Measurements from ENCODE around the gene FAP. TPM values are rescaled to one million over a fixed set of nuclear protein-coding genes. Genes with fewer than 3 reads are reported as not detected.

Gene FAP
- total RNA-seq, 1 donor from 2014 or later: not detected

DNA sequence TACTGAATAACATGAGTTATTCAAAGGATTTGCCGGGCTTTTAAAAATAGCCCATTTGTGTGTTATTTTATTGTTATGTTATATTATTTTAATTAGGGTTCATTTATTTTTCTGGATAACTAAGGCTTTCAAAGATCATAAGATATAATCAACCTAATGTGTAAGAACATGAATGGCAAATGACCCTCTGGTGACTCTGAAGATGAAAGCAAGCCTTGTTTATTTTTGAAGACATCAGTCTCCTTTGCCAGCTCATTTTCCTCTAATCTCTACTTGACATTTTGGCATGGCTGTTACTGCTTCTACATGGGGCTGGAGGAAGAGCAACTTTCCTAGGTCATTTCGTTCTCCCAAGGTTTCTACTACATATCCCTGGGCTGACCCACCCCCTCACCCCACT, 10.6 kb downstream of the FAP start:
- H3K4me1 Mint-ChIP-seq (ENCODE audit: low read depth): no peaks in the 10 kb centered on the region
- no peak overlapping the region for H3K4me3 Mint-ChIP-seq (ENCODE audit: low read depth)
- no peaks in the 10 kb centered on the region for H3K36me3 Mint-ChIP-seq (ENCODE audit: low read depth)
- DNase-seq (ENCODE audit: low spot score): no peak
- H3K9me3 Mint-ChIP-seq: no peaks in the 10 kb centered on the region
- intact Hi-C loops (cut with micrococcal nuclease): no loop called here
- H3K27ac Mint-ChIP-seq: no peak overlapping the region
- peaks cover 24% of the 10 kb centered on the region for H3K27me3 Mint-ChIP-seq (ENCODE audit: low read depth)

DNA sequence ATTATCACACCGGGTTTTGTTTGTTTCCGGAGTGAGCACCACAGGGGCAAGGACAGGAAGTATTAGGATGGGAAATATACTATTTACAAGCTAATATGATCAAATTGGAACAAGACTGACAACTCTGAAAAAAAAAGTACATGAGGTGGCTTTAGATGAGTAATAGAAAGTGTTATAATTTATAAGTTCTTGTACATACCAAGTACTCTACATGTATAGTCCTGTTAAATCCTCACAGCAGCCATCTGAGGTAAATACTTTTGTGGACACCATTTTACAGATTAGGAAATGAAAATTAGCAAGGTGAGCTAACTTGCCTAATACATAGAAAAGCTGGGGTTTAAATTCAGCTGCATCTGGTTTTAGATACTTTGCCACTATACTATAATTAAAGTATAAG, 11.2 kb downstream of the FAP start:
- Mint-ChIP-seq H3K27me3 (ENCODE audit: low read depth) (peaks cover 30% of the 10 kb centered on the region), H3K27ac (no peak overlapping the region), H3K4me1 (ENCODE audit: low read depth) (no peaks in the 10 kb centered on the region), H3K4me3 (ENCODE audit: low read depth) (no peak overlapping the region), H3K36me3 (ENCODE audit: low read depth) (no peaks in the 10 kb centered on the region), H3K9me3 (no peaks in the 10 kb centered on the region)
- no peak for DNase-seq (ENCODE audit: low spot score)
- intact Hi-C loops (cut with micrococcal nuclease): no loop called here

GRCh38 chr2:162230761-162231160, 12.5 kb downstream of the FAP start:
- intact Hi-C loops (cut with micrococcal nuclease): no loop called here
- peaks cover 30% of the 10 kb centered on the region for H3K27me3 Mint-ChIP-seq (ENCODE audit: low read depth)
- DNase-seq (ENCODE audit: low spot score): no peak
- H3K4me1 Mint-ChIP-seq (ENCODE audit: low read depth): no peaks in the 10 kb centered on the region
- no peaks in the 10 kb centered on the region for H3K9me3 Mint-ChIP-seq
- no peak overlapping the region for H3K4me3 Mint-ChIP-seq (ENCODE audit: low read depth)
- no peaks in the 10 kb centered on the region for H3K36me3 Mint-ChIP-seq (ENCODE audit: low read depth)
- no peak overlapping the region for H3K27ac Mint-ChIP-seq

DNA sequence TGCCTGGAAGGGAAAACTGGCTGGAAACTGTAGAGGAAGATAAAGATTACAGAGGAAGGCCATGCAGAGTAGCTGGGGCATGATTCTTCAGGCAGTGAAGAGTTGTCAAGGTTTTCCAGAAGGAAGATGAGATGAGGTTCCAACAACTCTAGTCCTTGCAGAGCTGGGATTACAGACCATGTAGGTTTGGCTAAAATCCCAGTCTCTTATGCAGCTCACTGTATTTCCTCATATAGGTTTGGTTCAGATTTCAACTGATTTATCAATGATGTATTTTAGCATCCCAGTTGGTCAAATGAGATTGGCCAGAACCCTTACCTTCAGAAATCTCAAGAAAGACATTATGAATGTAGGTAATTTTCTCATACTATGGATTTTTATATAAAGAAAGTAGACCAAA, 16.4 kb downstream of the FAP start:
- intact Hi-C loops (cut with micrococcal nuclease): no loop called here
- Mint-ChIP-seq H3K9me3 (no peaks in the 10 kb centered on the region), H3K4me3 (ENCODE audit: low read depth) (no peak overlapping the region), H3K36me3 (ENCODE audit: low read depth) (no peaks in the 10 kb centered on the region), H3K27me3 (ENCODE audit: low read depth) (peaks cover 36% of the 10 kb centered on the region), H3K27ac (no peak overlapping the region), H3K4me1 (ENCODE audit: low read depth) (no peaks in the 10 kb centered on the region)
- no peak for DNase-seq (ENCODE audit: low spot score)

GRCh38 chr2:162221064-162221463, 22.2 kb downstream of the FAP start:
- Mint-ChIP-seq H3K4me3 (ENCODE audit: low read depth) (no peak overlapping the region), H3K4me1 (ENCODE audit: low read depth) (no peaks in the 10 kb centered on the region), H3K9me3 (no peaks in the 10 kb centered on the region), H3K36me3 (ENCODE audit: low read depth) (no peaks in the 10 kb centered on the region), H3K27me3 (ENCODE audit: low read depth) (peaks cover 31% of the 10 kb centered on the region), H3K27ac (no peak overlapping the region)
- intact Hi-C loops (cut with micrococcal nuclease): loop anchor here (1.0 to 5.0 kb wide), 2 partner anchors 69 to 77 kb away; partner anchors contain the start of gene GCG
- peak; percentile 50 for DNase-seq (ENCODE audit: low spot score)

GRCh38 chr2:162220368-162220767, 22.9 kb downstream of the FAP start:
- Mint-ChIP-seq H3K27me3 (ENCODE audit: low read depth) (peaks cover 29% of the 10 kb centered on the region), H3K27ac (no peak overlapping the region), H3K9me3 (no peaks in the 10 kb centered on the region), H3K4me1 (ENCODE audit: low read depth) (no peaks in the 10 kb centered on the region), H3K36me3 (ENCODE audit: low read depth) (no peaks in the 10 kb centered on the region), H3K4me3 (ENCODE audit: low read depth) (no peak overlapping the region)
- DNase-seq (ENCODE audit: low spot score): no peak
- intact Hi-C loops (cut with micrococcal nuclease): loop anchor here (5.0 kb wide), 1 partner anchor 68 kb away; the partner anchor contains the start of gene GCG

GRCh38 chr2:162219426-162219825, 23.8 kb downstream of the FAP start:
- Mint-ChIP-seq H3K4me3 (ENCODE audit: low read depth) (no peak overlapping the region), H3K9me3 (no peaks in the 10 kb centered on the region)

DNA sequence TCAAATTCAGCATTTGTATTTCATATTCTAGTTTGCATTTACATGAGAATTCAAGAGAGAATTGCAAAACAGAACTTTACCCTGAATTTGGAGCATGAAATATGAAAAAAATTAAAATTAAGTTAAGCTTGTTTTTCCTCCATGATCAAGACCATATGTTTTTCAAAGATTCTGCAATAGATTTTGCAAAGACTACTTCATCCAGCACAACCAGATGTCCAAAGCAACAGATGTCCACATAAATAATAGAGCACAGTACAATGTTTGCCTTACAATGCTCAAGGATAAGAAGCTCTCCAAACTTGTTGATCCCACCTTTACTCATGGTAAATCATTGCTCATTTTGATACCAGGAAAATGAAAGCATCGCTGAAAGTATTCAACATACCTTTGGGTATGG, 25.6 kb downstream of the FAP start:
- intact Hi-C loops (cut with micrococcal nuclease): no loop called here

More at GRCh38 chr2:162219426-162219825, 23.8 kb downstream of the FAP start:
- intact Hi-C loops (cut with micrococcal nuclease): no loop called here
- no peak for DNase-seq (ENCODE audit: low spot score)
- H3K36me3 Mint-ChIP-seq (ENCODE audit: low read depth): no peaks in the 10 kb centered on the region
- no peak overlapping the region for H3K27ac Mint-ChIP-seq
- no peaks in the 10 kb centered on the region for H3K4me1 Mint-ChIP-seq (ENCODE audit: low read depth)
- H3K27me3 Mint-ChIP-seq (ENCODE audit: low read depth): peaks cover 24% of the 10 kb centered on the region

GRCh38 chr2:162215162-162215561, 28.1 kb downstream of the FAP start:
- Mint-ChIP-seq H3K4me1 (ENCODE audit: low read depth) (no peaks in the 10 kb centered on the region), H3K9me3 (no peaks in the 10 kb centered on the region), H3K27ac (no peak overlapping the region), H3K4me3 (ENCODE audit: low read depth) (no peak overlapping the region), H3K27me3 (ENCODE audit: low read depth) (peaks cover 24% of the 10 kb centered on the region), H3K36me3 (ENCODE audit: low read depth) (no peaks in the 10 kb centered on the region)
- intact Hi-C loops (cut with micrococcal nuclease): no loop called here
- no peak for DNase-seq (ENCODE audit: low spot score)

More for the DNA sequence above, 25.6 kb downstream of the FAP start:
- no peak overlapping the region for H3K4me3 Mint-ChIP-seq (ENCODE audit: low read depth)
- H3K27ac Mint-ChIP-seq: no peak overlapping the region
- DNase-seq (ENCODE audit: low spot score): no peak
- no peaks in the 10 kb centered on the region for H3K9me3 Mint-ChIP-seq
- peaks cover 24% of the 10 kb centered on the region for H3K27me3 Mint-ChIP-seq (ENCODE audit: low read depth)
- H3K36me3 Mint-ChIP-seq (ENCODE audit: low read depth): no peaks in the 10 kb centered on the region
- no peaks in the 10 kb centered on the region for H3K4me1 Mint-ChIP-seq (ENCODE audit: low read depth)

- no peak for DNase-seq (ENCODE audit: low spot score)
- no peak overlapping the region for H3K4me3 Mint-ChIP-seq (ENCODE audit: low read depth)
- no peaks in the 10 kb centered on the region for H3K4me1 Mint-ChIP-seq (ENCODE audit: low read depth)
- intact Hi-C loops (cut with micrococcal nuclease): no loop called here
- H3K9me3 Mint-ChIP-seq: no peaks in the 10 kb centered on the region
- no peak overlapping the region for H3K27ac Mint-ChIP-seq
- H3K27me3 Mint-ChIP-seq (ENCODE audit: low read depth): peaks cover 15% of the 10 kb centered on the region
- H3K36me3 Mint-ChIP-seq (ENCODE audit: low read depth): no peaks in the 10 kb centered on the region
Observed at GRCh38 chr2:162212366-162212765, 30.9 kb downstream of the FAP start.

DNA sequence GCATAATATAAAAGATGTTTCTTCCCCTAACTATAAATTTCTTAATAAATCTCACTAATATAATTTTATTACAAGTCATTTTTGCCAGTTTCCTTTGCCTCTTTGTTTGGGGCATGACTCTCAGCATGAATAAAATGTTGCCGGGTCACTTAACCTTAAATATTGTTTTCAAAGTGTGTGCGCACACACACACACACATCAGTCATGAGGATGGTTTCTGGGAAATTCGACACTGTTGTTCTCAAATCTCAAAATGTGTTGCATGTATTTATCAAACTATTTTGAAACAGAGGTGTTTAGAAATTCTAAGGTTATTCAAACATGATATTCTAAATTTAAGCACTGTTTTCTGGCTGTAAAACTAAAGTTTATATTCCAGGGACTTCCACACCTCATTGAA, 31.5 kb downstream of the FAP start:
- no peaks in the 10 kb centered on the region for H3K4me1 Mint-ChIP-seq (ENCODE audit: low read depth)
- no peak overlapping the region for H3K4me3 Mint-ChIP-seq (ENCODE audit: low read depth)
- no peaks in the 10 kb centered on the region for H3K9me3 Mint-ChIP-seq
- no peak for DNase-seq (ENCODE audit: low spot score)
- H3K27ac Mint-ChIP-seq: no peak overlapping the region
- intact Hi-C loops (cut with micrococcal nuclease): no loop called here
- no peaks in the 10 kb centered on the region for H3K36me3 Mint-ChIP-seq (ENCODE audit: low read depth)
- peaks cover 15% of the 10 kb centered on the region for H3K27me3 Mint-ChIP-seq (ENCODE audit: low read depth)

DNA sequence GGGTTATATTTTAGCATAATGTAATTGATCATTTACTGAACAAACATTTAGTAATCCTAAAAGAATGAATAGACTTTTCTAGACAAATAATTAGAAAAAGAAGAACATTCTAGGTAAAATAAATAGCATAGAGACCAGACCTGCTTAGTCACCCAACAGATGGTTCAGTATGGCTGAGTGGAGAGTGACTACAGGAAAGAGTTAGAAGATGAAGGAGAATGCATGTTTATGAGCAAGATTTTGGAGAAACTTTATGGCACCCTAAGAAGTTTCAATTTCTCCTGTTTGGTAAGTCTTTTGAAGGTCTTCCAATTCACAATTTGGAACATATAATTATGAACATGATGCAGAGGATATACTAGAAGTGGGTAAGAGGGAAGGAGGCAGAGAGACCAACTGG, 32.9 kb downstream of the FAP start:
- no peaks in the 10 kb centered on the region for H3K36me3 Mint-ChIP-seq (ENCODE audit: low read depth)
- H3K27ac Mint-ChIP-seq: no peak overlapping the region
- H3K4me1 Mint-ChIP-seq (ENCODE audit: low read depth): no peaks in the 10 kb centered on the region
- no peak overlapping the region for H3K4me3 Mint-ChIP-seq (ENCODE audit: low read depth)
- H3K9me3 Mint-ChIP-seq: no peaks in the 10 kb centered on the region
- no peak for DNase-seq (ENCODE audit: low spot score)
- H3K27me3 Mint-ChIP-seq (ENCODE audit: low read depth): peaks cover 13% of the 10 kb centered on the region
- intact Hi-C loops (cut with micrococcal nuclease): no loop called here

GRCh38 chr2:162202203-162202602, 41.0 kb downstream of the FAP start:
- DNase-seq (ENCODE audit: low spot score): no peak
- H3K9me3 Mint-ChIP-seq: no peaks in the 10 kb centered on the region
- no peaks in the 10 kb centered on the region for H3K4me1 Mint-ChIP-seq (ENCODE audit: low read depth)
- intact Hi-C loops (cut with micrococcal nuclease): no loop called here
- H3K27me3 Mint-ChIP-seq (ENCODE audit: low read depth): peaks cover 7% of the 10 kb centered on the region
- H3K27ac Mint-ChIP-seq: no peak overlapping the region
- H3K36me3 Mint-ChIP-seq (ENCODE audit: low read depth): no peaks in the 10 kb centered on the region
- no peak overlapping the region for H3K4me3 Mint-ChIP-seq (ENCODE audit: low read depth)

DNA sequence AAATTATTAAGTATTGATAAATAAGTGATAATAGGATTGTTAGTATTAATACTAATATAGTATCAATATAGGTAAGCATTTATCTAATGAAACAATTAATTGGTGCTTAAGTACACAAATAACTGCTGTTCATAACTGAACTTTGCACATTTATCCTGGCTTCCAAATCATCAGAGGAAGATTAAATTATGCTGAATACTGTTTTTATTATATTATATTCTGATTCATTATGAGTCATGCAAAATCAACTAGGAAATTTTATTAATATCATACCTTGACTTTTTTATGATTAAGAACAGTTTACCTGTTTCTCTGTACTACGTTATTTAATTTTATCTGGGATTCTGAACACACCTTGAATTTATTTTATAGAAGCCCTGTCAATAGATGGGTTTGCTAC, 42.6 kb downstream of the FAP start:
- intact Hi-C loops (cut with micrococcal nuclease): no loop called here
- H3K4me1 Mint-ChIP-seq (ENCODE audit: low read depth): no peaks in the 10 kb centered on the region
- H3K27me3 Mint-ChIP-seq (ENCODE audit: low read depth): peaks cover 7% of the 10 kb centered on the region
- no peak overlapping the region for H3K4me3 Mint-ChIP-seq (ENCODE audit: low read depth)
- H3K36me3 Mint-ChIP-seq (ENCODE audit: low read depth): no peaks in the 10 kb centered on the region
- H3K9me3 Mint-ChIP-seq: no peaks in the 10 kb centered on the region
- DNase-seq (ENCODE audit: low spot score): no peak
- H3K27ac Mint-ChIP-seq: no peak overlapping the region

Data from activated T-helper 2 cell treated with anti-CD3 and anti-CD28 coated beads, Interferon-gamma antibody, Interleukin-2, Interleukin-4, amounts not matched to agents 10 μg/mL and 5 μg/mL and 100 μg/mL, durations not matched to agents 14 hours and 24 hours and 36 hours (primary cell).